Measurements from ENCODE around the gene CCDC159.
"Not testable (repeated sequence)": the region's sequence is repeated elsewhere in the genome, so short reads cannot be mapped to it uniquely, and the experiment has no call there.

Gene CCDC159

GRCh38 chr19:11367528-11367927 is 21.2 kb downstream of the CCDC159 start:
- DNase-seq (ENCODE audit: low read depth) = no peak

- DNase-seq (ENCODE audit: low read depth) = no peak
Measured at GRCh38 chr19:11370744-11371143, 24.4 kb downstream of the CCDC159 start.

- no peak for DNase-seq (ENCODE audit: low read depth)
Measured at GRCh38 chr19:11373166-11373884, 27.0 kb downstream of the CCDC159 start.

- DNase-seq (ENCODE audit: low read depth) = no peak
Measured at GRCh38 chr19:11373885-11374432, 27.6 kb downstream of the CCDC159 start.

DNA sequence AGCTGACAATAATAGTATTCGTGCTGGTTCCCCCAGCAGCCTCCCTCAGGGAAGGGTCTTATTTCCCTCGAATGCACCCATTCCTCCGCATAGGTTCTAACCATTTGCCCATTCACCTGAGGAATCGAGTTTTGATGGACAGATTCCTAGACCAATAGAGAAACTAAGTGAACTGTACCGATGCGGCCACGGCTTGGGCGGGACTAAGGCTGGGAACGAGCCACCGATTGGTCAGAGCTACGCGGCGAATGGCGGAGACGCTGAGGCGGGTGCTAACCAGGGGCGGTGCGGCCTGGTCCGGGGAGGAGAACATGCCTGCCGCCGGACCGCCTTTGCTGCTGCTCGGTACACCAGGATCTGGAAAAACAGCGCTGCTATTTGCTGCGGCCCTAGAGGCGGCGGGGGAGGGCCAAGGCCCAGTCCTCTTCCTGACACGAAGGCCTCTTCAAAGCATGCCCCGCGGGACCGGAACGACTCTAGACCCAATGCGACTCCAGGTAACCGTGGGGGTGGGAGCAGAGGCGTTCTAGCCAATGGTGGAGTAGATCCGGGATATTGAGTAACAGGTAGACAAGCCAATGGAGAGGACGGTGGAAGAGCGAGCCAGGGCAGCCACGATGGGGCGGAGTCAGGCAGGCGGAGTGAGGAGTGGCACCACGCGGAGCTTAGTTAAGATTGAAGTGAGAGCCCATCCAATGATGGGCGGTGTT is 28.3 kb downstream of the CCDC159 start, which contains the start of gene SWSAP1:
SWSAP1 (plus strand) TSS at position 234 of the 710 bp plus-strand sequence; CDS start at position 249, 15 bp downstream.
- DNase-seq (ENCODE audit: low read depth) = peak; percentile 95

DNA sequence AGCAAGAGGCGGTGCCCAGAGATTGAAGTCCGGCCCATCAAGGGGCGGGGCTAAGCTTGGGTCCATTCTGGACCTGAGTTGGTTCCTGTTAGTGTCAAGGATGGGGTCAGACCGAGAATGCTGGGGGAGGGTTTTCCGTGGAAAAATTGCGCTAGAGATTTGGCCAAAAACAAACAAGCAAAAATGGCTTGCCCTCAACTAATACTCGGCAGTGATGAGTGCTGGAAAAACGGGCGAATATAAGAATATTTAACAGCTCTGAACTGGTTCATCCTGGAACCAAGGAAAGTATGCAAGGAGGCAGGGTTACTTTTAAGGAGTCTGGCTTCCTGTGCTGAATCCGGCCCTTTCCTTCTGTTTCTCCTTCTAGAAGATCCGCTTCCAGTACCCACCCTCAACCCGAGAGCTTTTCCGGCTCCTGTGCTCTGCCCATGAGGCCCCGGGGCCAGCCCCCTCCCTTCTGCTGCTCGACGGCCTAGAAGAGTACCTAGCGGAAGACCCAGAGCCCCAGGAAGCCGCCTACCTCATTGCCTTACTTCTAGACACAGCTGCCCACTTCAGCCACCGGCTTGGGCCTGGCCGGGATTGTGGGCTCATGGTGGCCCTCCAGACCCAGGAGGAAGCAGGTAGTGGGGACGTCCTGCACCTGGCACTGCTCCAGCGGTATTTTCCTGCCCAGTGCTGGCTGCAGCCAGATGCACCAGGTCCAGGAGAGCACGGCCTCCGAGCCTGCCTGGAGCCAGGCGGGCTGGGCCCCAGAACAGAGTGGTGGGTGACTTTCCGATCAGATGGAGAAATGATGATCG is 29.0 kb downstream of the CCDC159 start:
- peak; percentile 55 for DNase-seq (ENCODE audit: low read depth)

- no peak for DNase-seq (ENCODE audit: low read depth)
Measured at GRCh38 chr19:11377237-11377636, 30.9 kb downstream of the CCDC159 start.

GRCh38 chr19:11377756-11378155 is 31.4 kb downstream of the CCDC159 start:
- DNase-seq (ENCODE audit: low read depth) = no peak

DNA sequence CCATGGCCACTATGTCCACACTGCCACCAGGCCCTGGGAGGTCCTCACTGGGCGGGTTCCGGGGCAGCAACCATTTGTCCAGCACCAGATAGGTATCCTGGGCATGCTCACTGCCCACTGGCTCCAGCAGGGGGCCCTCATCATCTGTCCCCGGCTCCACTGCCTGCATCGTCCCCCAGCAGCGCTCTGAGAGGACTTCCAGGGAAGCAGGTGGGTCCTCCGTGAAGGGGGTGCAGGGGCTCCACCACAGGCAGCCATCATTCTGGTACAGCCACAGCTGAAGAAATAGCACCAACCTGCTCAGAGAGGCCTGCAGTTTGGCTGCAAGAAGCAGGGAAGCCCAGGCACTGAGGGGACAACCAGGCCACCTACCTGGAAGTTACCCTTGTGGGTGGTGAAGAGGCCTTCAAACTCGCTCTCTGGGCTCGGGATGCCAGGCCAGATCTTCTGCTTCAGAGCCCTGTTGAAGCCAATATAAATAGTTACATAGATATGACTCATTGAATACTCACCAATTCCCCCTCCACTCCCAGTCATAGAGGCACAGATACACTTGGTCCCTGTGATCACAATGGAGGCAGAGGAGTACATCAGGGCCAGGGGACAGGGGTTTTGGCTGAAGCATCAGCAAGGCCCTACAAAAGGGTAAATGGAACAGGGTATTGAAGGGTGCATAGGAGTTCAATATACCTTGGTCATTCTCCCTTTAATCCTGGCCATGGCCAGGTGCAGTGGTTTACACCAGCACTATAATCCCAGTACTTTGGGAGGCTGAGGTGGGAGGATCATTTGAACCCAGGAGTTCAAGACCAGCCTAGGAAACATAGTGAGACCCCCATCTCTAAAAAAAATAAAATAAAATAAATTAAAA is 32.2 kb downstream of the CCDC159 start:
- DNase-seq (ENCODE audit: low read depth) = no peak

DNA sequence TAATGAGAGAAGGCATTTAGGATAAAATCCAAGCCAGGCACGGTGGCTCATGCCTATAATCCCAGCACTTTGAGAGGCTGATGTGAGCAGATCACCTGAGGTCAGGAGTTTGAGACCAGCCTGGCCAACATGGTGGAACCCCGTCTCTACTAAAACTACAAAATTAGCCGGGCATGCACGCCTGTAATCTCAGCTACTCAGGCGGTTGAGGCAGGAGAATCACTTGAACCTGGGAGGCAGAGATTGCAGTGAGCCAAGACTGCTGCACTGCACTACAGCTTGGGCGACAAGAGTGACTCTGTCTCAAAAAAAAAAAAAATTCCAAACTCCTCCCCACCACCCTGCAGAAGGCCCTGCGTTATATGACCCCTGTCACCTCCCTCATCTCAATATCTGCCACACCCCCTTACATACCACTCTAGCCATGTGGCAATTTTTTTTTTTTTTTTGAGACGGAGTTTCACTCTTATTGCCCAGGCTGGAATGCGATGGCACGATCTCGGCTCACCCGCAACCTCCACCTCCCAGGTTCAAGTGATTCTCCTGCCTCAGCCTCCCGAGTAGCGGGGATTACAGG is 33.0 kb downstream of the CCDC159 start:
- not testable (repeated sequence) for DNase-seq (ENCODE audit: low read depth)

- no peak for DNase-seq (ENCODE audit: low read depth)
Measured at GRCh38 chr19:11379857-11380350, 33.6 kb downstream of the CCDC159 start.

GRCh38 chr19:11380653-11381537 is 34.6 kb downstream of the CCDC159 start:
- peak; percentile 92 for DNase-seq (ENCODE audit: low read depth)

GRCh38 chr19:11382898-11383705 is 36.8 kb downstream of the CCDC159 start:
- DNase-seq (ENCODE audit: low read depth) = no peak

- DNase-seq (ENCODE audit: low read depth) = no peak
Measured at GRCh38 chr19:11383706-11384048, 37.4 kb downstream of the CCDC159 start.

DNA sequence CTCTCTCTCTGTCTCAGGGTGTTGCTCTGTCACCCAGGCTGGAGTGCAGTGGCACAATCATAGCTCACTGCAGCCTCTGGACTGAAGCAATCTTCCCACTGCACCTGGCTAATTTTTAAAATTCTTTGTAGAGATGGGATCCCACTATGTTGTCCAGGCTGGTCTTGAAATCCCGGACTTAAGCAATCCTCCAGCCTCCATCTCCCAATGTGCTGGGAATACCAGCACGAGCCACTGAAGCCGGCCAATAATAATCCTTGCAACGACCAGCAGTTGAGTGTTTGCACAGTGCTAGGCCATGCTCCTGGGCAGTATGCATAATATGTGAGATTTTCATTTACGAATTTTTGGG is 38.4 kb downstream of the CCDC159 start:
- DNase-seq (ENCODE audit: low read depth) = no peak

- no peak for DNase-seq (ENCODE audit: low read depth)
Measured at GRCh38 chr19:11387162-11388034, 41.1 kb downstream of the CCDC159 start.

- DNase-seq (ENCODE audit: low read depth) = no peak
Measured at GRCh38 chr19:11390359-11390758, 44.0 kb downstream of the CCDC159 start.
